ENCODE measurements around the gene HLA-DQA2. TPM values are rescaled to one million over a fixed set of nuclear protein-coding genes. Genes with fewer than 3 reads are reported as not detected.

Gene HLA-DQA2
- polyA plus RNA-seq (2012; ENCODE audit: insufficient read length, low read depth): not detected

- TF ChIP-seq REST (IDR thresholded peaks at IDR 0.05; ENCODE audit: insufficient read depth in 1 of 2, low read depth in 2 of 2, low read length in 2 of 2) (no peak), SIN3A (IDR thresholded peaks at IDR 0.05; ENCODE audit: borderline replicate concordance, insufficient read depth, low read length) (no peak), FOXP2 (optimal IDR thresholded peaks at IDR 0.05; ENCODE audit: borderline replicate concordance, extremely low read depth, extremely low read length, insufficient read depth) (no peak), POLR2AphosphoS5 (IDR thresholded peaks at IDR 0.05; ENCODE audit: low read depth, low read length) (no peak), TAF1 (IDR thresholded peaks at IDR 0.05; ENCODE audit: borderline replicate concordance, insufficient read depth, low read length) (no peak)
Measured at GRCh38 chr6:32741031-32741960, at the start of gene HLA-DQA2. Gene HLA-DQA2 (plus strand): TSS chr6:32741391. CDS start chr6:32741444, 53 bp downstream.

GRCh38 chr6:32692019-32692418 is 49.2 kb upstream of the HLA-DQA2 start:
- TF ChIP-seq FOXP2 (optimal IDR thresholded peaks at IDR 0.05; ENCODE audit: borderline replicate concordance, extremely low read depth, extremely low read length, insufficient read depth): no peak
- no peak for TF ChIP-seq TAF1 (IDR thresholded peaks at IDR 0.05; ENCODE audit: borderline replicate concordance, insufficient read depth, low read length)
- TF ChIP-seq POLR2AphosphoS5 (IDR thresholded peaks at IDR 0.05; ENCODE audit: low read depth, low read length): no peak
- no peak for TF ChIP-seq SIN3A (IDR thresholded peaks at IDR 0.05; ENCODE audit: borderline replicate concordance, insufficient read depth, low read length)
- TF ChIP-seq REST (IDR thresholded peaks at IDR 0.05; ENCODE audit: insufficient read depth in 1 of 2, low read depth in 2 of 2, low read length in 2 of 2): no peak

DNA sequence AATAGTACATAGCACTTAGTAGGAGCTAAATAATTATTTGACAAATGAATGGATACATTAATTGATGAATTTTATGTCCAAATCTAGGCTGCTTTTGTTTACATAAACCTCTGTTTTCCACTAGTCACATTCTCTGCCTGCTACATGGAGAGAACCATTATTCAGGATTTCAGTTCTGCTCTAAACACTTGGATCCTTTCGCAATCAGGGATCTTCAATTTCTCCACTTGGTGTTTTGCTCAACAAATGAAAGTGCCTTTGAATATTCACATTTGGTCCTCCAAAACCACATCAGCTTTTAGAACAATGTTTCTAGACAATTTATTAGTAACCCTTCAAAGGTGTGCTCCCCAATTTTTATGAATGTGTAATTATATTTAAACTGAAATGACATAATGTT is 44.2 kb upstream of the HLA-DQA2 start:
- TF ChIP-seq TAF1 (IDR thresholded peaks at IDR 0.05; ENCODE audit: borderline replicate concordance, insufficient read depth, low read length): no peak
- TF ChIP-seq POLR2AphosphoS5 (IDR thresholded peaks at IDR 0.05; ENCODE audit: low read depth, low read length): no peak
- no peak for TF ChIP-seq SIN3A (IDR thresholded peaks at IDR 0.05; ENCODE audit: borderline replicate concordance, insufficient read depth, low read length)
- no peak for TF ChIP-seq REST (IDR thresholded peaks at IDR 0.05; ENCODE audit: insufficient read depth in 1 of 2, low read depth in 2 of 2, low read length in 2 of 2)

DNA sequence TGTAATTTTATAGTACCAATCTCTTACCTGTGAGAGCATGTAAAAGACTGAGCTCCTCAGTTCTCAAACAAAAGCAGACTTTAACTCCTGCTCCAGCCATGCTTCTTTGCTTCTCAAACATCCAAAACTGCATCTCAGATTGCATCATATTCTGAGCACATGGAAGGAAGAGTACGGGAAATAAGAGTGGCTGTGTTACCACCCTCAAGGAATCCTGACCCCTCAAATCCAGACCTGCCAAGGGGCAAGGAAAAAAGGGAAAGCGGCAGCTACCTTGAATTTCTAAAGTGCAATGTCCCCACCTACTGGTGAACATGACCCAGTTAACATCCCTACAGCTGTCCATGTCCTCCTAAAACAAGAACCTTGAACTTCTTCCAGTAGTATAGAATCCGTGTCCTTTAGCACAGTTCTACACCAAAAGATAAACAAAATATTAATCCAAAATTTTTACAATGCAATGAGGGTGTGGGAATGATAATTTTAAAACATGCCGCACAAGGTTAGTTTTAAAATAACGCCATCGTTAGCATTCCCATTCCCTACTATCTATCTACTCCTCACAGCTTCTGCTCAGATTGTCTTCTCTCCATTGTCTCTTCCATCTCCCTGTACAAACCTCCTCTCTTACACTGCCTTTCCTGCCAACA is 40.7 kb upstream of the HLA-DQA2 start:
- no peak for TF ChIP-seq POLR2AphosphoS5 (IDR thresholded peaks at IDR 0.05; ENCODE audit: low read depth, low read length)
- TF ChIP-seq SIN3A (IDR thresholded peaks at IDR 0.05; ENCODE audit: borderline replicate concordance, insufficient read depth, low read length): no peak
- TF ChIP-seq REST (IDR thresholded peaks at IDR 0.05; ENCODE audit: insufficient read depth in 1 of 2, low read depth in 2 of 2, low read length in 2 of 2): no peak
